ENCODE measurements around the gene FAM83D. TPM values are rescaled to one million over a fixed set of nuclear protein-coding genes. Genes with fewer than 3 reads are reported as not detected.

FAM83D gene
- total RNA-seq, 4 donors from 2014 or later: 93.9 to 311 (median 211) TPM

- 64% methylated on average over 2 of the region's 2 CpGs for WGBS
- intact Hi-C loops (cut with DNase I): no loop called here
- H3K4me1 ChIP-seq: peaks cover 10 to 74% (median 49%) of the 10 kb centered on the region in 4 donors
- peak in 1 of 2 donors; percentile 48 for TF ChIP-seq POLR2AphosphoS5 (IDR thresholded peaks at IDR 0.05)
- no peak for TF ChIP-seq POLR2A (IDR thresholded peaks at IDR 0.05; ENCODE audit: low read depth)
- no peak for DNase-seq (ENCODE audit: extremely low spot score)
- H3K27ac ChIP-seq (replicated peaks in 1 of 4): peak overlapping the region; percentile 79 to 98 (median 85)
- no peak overlapping the region for H3K4me3 ChIP-seq
- H3K27me3 ChIP-seq: no peaks in the 10 kb centered on the region
- H3K9me3 ChIP-seq: no peaks in the 10 kb centered on the region
- peaks cover 0 to 11% (median 0%) of the 10 kb centered on the region in 4 donors for H3K36me3 ChIP-seq
These were observed 53.2 kb downstream of the FAM83D start for GRCh38 chr20:38979434-38979833.

GRCh38 chr20:38979842-38980241, 53.6 kb downstream of the FAM83D start:
- 74% methylated on average over 3 of the region's 3 CpGs for WGBS
- DNase-seq (ENCODE audit: extremely low spot score): no peak
- intact Hi-C loops (cut with DNase I): no loop called here
- Histone ChIP-seq H3K9me3 (no peaks in the 10 kb centered on the region), H3K27me3 (no peaks in the 10 kb centered on the region), H3K4me3 (no peak overlapping the region), H3K27ac (replicated peaks in 1 of 4) (peak overlapping the region; percentile 79 to 98 (median 85)), H3K36me3 (peaks cover 0 to 11% (median 0%) of the 10 kb centered on the region in 4 donors), H3K4me1 (peaks cover 14 to 75% (median 53%) of the 10 kb centered on the region in 4 donors)
- TF ChIP-seq POLR2A (IDR thresholded peaks at IDR 0.05; ENCODE audit: low read depth) (no peak), POLR2AphosphoS5 (IDR thresholded peaks at IDR 0.05) (no peak), EP300 (IDR thresholded peaks at IDR 0.05) (no peak)
- TF ChIP-seq, protein P1, sequence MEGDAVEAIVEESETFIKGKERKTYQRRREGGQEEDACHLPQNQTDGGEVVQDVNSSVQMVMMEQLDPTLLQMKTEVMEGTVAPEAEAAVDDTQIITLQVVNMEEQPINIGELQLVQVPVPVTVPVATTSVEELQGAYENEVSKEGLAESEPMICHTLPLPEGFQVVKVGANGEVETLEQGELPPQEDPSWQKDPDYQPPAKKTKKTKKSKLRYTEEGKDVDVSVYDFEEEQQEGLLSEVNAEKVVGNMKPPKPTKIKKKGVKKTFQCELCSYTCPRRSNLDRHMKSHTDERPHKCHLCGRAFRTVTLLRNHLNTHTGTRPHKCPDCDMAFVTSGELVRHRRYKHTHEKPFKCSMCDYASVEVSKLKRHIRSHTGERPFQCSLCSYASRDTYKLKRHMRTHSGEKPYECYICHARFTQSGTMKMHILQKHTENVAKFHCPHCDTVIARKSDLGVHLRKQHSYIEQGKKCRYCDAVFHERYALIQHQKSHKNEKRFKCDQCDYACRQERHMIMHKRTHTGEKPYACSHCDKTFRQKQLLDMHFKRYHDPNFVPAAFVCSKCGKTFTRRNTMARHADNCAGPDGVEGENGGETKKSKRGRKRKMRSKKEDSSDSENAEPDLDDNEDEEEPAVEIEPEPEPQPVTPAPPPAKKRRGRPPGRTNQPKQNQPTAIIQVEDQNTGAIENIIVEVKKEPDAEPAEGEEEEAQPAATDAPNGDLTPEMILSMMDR (IDR thresholded peaks at IDR 0.05): no peak

GRCh38 chr20:38982291-38982690, 56.1 kb downstream of the FAM83D start:
- H3K27ac ChIP-seq (replicated peaks in 1 of 4): peak overlapping the region; percentile 60 to 98 (median 81)
- no peaks in the 10 kb centered on the region for H3K27me3 ChIP-seq
- H3K9me3 ChIP-seq: no peaks in the 10 kb centered on the region
- H3K36me3 ChIP-seq: peaks cover 0 to 11% (median 0%) of the 10 kb centered on the region in 4 donors
- WGBS: 92% methylated on average over 1 of the region's 1 CpG
- peaks cover 24 to 84% (median 69%) of the 10 kb centered on the region in 4 donors for H3K4me1 ChIP-seq
- intact Hi-C loops (cut with DNase I): no loop called here
- TF ChIP-seq POLR2AphosphoS5 (IDR thresholded peaks at IDR 0.05) (no peak), EP300 (IDR thresholded peaks at IDR 0.05) (no peak), POLR2A (IDR thresholded peaks at IDR 0.05; ENCODE audit: low read depth) (no peak)
- TF ChIP-seq, protein P1 (IDR thresholded peaks at IDR 0.05): no peak
- DNase-seq (ENCODE audit: extremely low spot score): no peak
- no peak overlapping the region for H3K4me3 ChIP-seq

DNA sequence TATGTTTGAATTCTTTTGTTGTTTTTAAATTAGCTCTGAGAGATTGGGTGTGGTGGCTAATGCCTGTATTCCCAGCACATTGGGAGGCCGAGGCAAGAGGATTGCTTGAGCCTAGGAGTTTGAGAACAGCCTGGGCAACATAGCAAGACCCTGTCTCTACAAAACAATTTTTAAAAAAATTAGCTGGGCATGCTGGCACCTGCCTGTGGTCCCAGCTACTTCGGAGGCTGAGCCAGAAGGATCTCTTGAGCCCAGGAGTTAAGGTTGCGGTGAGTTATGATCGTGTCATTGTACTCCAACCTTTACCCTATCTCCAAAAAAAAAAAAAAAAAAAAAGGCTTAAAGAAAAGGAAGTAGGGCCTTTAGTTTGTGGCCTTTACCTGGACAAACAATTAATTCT, 58.8 kb downstream of the FAM83D start:
- H3K36me3 ChIP-seq: peaks cover 0 to 26% (median 10%) of the 10 kb centered on the region in 4 donors
- H3K27ac ChIP-seq (replicated peaks in 1 of 4): peak overlapping the region; percentile 79 to 98 (median 84)
- intact Hi-C loops (cut with DNase I): loop anchor here (5.0 kb wide), 1 partner anchor 52 kb away; no protein-coding TSS in a partner anchor
- H3K4me3 ChIP-seq: no peak overlapping the region
- WGBS: 72% methylated on average over 4 of the region's 4 CpGs
- TF ChIP-seq, protein P1 (IDR thresholded peaks at IDR 0.05): no peak
- TF ChIP-seq POLR2A (IDR thresholded peaks at IDR 0.05; ENCODE audit: low read depth): no peak
- TF ChIP-seq POLR2AphosphoS5 (IDR thresholded peaks at IDR 0.05): no peak
- no peak for TF ChIP-seq EP300 (IDR thresholded peaks at IDR 0.05)
- DNase-seq (ENCODE audit: extremely low spot score): no peak
- H3K27me3 ChIP-seq: no peaks in the 10 kb centered on the region
- H3K4me1 ChIP-seq: peaks cover 24 to 68% (median 60%) of the 10 kb centered on the region in 4 donors
- H3K9me3 ChIP-seq: no peaks in the 10 kb centered on the region

GRCh38 chr20:38985603-38986170, 59.5 kb downstream of the FAM83D start:
- TF ChIP-seq POLR2A (IDR thresholded peaks at IDR 0.05; ENCODE audit: low read depth): no peak
- peak; percentile 77 to 94 for TF ChIP-seq POLR2AphosphoS5 (IDR thresholded peaks at IDR 0.05)
- TF ChIP-seq, protein P1 (IDR thresholded peaks at IDR 0.05): no peak
- peak; percentile 85 for TF ChIP-seq EP300 (IDR thresholded peaks at IDR 0.05)
- WGBS: 27% methylated on average over 1 of the region's 1 CpG
- intact Hi-C loops (cut with DNase I): loop anchor here (5.0 kb wide), 1 partner anchor 52 kb away; no protein-coding TSS in a partner anchor
- no peak for DNase-seq (ENCODE audit: extremely low spot score)
- Histone ChIP-seq H3K4me1 (peaks cover 24 to 62% (median 58%) of the 10 kb centered on the region in 4 donors), H3K27me3 (no peaks in the 10 kb centered on the region), H3K9me3 (no peaks in the 10 kb centered on the region), H3K36me3 (peaks cover 0 to 32% (median 13%) of the 10 kb centered on the region in 4 donors), H3K4me3 (peak overlapping the region in 1 of 4 donors; percentile 4), H3K27ac (replicated peaks in 1 of 4) (peak overlapping the region; percentile 79 to 98 (median 84))

Data from esophagus muscularis mucosa (tissue), 4 donors.